ENCODE measurements around the gene USO1.

DNA sequence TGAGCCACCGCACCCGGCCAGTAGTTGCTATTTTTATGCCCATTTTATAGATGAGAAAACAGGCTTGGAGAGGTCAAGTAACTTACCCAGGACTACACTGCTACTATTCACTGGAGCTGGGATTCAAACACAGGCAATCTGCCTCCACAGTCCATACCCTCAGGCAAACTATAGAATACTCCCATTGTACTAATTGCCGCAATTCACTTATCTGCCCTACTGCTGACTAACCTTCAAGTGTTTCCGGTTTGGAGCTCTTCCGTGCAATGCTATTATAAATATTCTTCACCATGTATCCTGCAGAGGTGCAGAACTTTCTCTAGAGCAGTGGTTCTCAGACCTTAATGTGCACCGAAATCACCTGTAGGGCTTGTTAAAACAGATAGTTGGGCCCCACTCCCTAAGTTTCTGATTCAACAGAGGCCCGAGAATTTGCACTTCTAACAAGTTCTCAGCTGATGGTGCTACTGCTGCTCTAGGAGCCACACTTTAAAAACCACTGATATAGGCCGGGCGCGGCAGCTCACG, 49.3 kb upstream of the USO1 start:
- TF ChIP-seq SP140L (CRISPR knock-in tag; IDR thresholded peaks at IDR 0.05; ENCODE audit: borderline replicate concordance) (no peak), ARNTL (CRISPR knock-in tag; IDR thresholded peaks at IDR 0.05) (no peak)
- TF ChIP-seq, protein P1, sequence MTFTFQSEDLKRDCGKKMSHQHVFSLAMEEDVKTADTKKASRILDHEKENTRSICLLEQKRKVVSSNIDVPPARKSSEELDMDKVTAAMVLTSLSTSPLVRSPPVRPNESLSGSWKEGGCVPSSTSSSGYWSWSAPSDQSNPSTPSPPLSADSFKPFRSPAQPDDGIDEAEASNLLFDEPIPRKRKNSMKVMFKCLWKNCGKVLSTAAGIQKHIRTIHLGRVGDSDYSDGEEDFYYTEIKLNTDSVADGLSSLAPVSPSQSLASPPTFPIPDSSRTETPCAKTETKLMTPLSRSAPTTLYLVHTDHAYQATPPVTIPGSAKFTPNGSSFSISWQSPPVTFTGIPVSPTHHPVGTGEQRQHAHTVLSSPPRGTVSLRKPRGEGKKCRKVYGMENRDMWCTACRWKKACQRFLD (CRISPR knock-in tag; IDR thresholded peaks at IDR 0.05; ENCODE audit: borderline replicate concordance), result no peak
